H54 (cell line): ENCODE results near the gene TTC28.

Experiments used
- DNase-seq: peaks from one replicate; pipeline ENCODE4 v3.0.0; 2011; ENCODE audit warnings: low spot score, mixed read lengths; ENCODE audit not compliant: insufficient read length
- FAIRE-seq: peaks from 3 replicates; lab custom pipeline; 2011; peaks lifted over from hg19 to GRCh38; lab: Jason Lieb, UNC
- POLR2A ChIP-seq: IDR thresholded peaks from 2 replicates; pipeline ENCODE4 v1.6.1; 2011; ENCODE audit warnings: low read depth, mild to moderate bottlenecking, low read length

TTC28 gene

DNA sequence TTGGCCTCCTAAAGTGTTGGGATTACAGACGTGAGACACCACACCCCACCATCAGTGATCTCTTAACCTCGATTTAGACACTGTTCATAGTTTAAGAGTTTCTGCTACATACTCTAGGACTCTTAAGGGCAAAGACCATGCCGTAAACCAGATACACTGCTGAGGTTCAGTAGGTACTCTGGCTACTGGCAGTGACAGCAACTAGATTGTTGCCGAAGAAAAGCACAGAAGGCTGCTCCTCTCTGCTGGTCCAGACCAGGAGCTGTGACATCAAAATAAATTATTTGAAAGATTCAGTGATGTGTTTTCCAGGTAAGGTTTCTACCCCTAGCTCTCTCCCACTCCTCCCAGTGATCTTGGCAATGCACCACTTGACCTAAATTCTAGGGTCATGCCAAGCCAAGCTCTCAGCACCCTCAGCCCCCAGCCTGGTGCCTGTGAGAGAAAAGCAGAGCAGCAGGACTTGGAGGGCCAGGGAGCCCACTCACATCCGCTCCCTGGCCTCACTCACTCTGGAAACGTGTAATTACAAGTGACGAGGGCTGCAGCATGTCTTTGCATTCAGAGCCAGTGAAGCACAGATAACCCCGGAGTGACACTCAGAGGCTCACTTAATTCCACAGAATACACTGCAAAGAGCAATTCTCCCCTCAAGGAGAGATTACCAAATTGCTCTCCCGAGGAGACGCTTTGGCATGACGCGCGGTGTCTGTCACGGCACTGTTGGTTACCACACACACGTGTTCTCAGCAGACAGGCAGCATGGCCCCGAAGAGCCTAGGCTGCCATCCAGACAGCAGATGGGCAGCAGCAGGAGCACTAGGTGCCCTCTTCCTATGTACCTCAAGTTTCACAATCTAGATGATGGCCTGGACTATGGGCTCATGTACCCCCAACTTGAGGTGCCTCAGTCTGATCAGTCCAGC is 663.7 kb downstream of the TTC28 start:
- DNase-seq, result no peak
- FAIRE-seq, result no peak
- no peak for TF ChIP-seq POLR2A

GRCh38 chr22:28015046-28015425 is 664.6 kb downstream of the TTC28 start:
- DNase-seq (no peak), FAIRE-seq (no peak)
- TF ChIP-seq POLR2A, result no peak

- no peak for TF ChIP-seq POLR2A
- FAIRE-seq, result no peak
- DNase-seq, result no peak
Observed at GRCh38 chr22:28014211-28015045, 665.2 kb downstream of the TTC28 start.

- DNase-seq (no peak), FAIRE-seq (no peak)
- TF ChIP-seq POLR2A, result no peak
Observed at GRCh38 chr22:28013611-28014010, 666.0 kb downstream of the TTC28 start.

- no peak for FAIRE-seq
- DNase-seq, result no peak
Observed at GRCh38 chr22:28012832-28013460, 666.7 kb downstream of the TTC28 start.

GRCh38 chr22:28009272-28009827 is 670.3 kb downstream of the TTC28 start:
- FAIRE-seq, result no peak
- DNase-seq, result peak; percentile 65
- TF ChIP-seq POLR2A, result no peak

More at GRCh38 chr22:28012832-28013460, 666.7 kb downstream of the TTC28 start:
- no peak for TF ChIP-seq POLR2A

- no peak for TF ChIP-seq POLR2A
- FAIRE-seq, result no peak
- no peak for DNase-seq
Observed at GRCh38 chr22:28008649-28009048, 671.0 kb downstream of the TTC28 start.

GRCh38 chr22:28008056-28008455 is 671.6 kb downstream of the TTC28 start:
- no peak for FAIRE-seq
- no peak for DNase-seq
- no peak for TF ChIP-seq POLR2A

DNA sequence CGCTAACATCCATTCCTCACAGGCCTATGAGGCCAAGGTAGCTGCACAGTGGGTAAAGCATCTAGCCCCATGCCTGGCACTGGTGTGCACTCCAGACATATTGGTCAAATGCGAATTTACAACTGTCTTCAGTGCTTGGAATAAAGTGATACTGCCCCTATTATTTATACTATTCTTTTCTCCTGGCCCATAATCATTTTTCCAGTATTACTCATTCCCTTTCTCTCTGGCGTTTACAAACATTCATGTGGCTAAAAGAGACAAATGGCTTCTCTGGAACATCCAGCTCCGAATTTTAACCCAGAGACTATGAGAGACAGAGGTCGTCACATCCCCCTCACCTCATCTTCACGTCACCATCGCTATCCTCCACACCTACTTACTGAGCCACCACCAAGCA is 673.4 kb downstream of the TTC28 start:
- no peak for FAIRE-seq
- no peak for TF ChIP-seq POLR2A
- no peak for DNase-seq

DNA sequence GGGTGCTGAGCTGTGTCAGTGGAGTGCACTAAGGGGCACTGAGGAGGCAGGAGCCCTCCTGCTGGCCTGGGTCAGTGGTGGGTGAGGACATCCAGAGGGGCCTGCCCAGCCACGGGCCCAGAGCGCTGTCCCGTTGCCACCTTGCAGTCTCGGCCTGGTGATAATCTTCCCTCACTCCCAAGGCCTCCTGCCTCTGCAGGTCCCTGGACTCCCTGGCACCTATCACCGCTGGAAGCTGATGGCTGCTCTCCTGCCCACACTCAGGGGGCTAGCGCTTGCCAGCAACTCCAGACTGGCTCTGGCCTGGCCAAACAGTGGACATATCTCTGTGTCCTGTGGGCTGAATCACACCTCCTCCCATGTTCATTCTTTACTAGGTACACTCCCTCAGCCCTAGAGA is 674.1 kb downstream of the TTC28 start:
- DNase-seq, result no peak
- no peak for FAIRE-seq
- TF ChIP-seq POLR2A, result no peak

GRCh38 chr22:28004021-28004420 is 675.6 kb downstream of the TTC28 start:
- TF ChIP-seq POLR2A, result no peak
- no peak for FAIRE-seq

GRCh38 chr22:28002863-28003565 is 676.6 kb downstream of the TTC28 start:
- TF ChIP-seq POLR2A, result no peak
- DNase-seq (no peak), FAIRE-seq (no peak)

More at GRCh38 chr22:28004021-28004420, 675.6 kb downstream of the TTC28 start:
- DNase-seq, result no peak

GRCh38 chr22:28002181-28002700 is 677.4 kb downstream of the TTC28 start:
- FAIRE-seq (no peak), DNase-seq (no peak)
- no peak for TF ChIP-seq POLR2A
